K562 (cell line): ENCODE results near the gene NCOA4. TPM values are rescaled to one million over a fixed set of nuclear protein-coding genes. Genes with fewer than 3 reads are reported as not detected.

ENCODE experiments used
- CBX1 ChIP-seq: sonication (generic); IDR thresholded peaks from 2 replicates; pipeline ENCODE4 v1.6.1; 2016; ENCODE audit warnings: antibody characterized with exemption, low read depth, mild to moderate bottlenecking
- E2F8 ChIP-seq: fragments of 450-650 bp; IDR thresholded peaks from 2 replicates; pipeline ENCODE4 v1.7.1; 2018; ENCODE audit warnings: mild to moderate bottlenecking, low read depth; ENCODE audit not compliant: partially characterized antibody
- ELF4 ChIP-seq: fragments of 450-650 bp; formaldehyde crosslinking; IDR thresholded peaks from 2 replicates; pipeline ENCODE4 v1.4.0; 2022; ENCODE audit warnings: missing genetic modification characterization
- GABPB1 ChIP-seq: sonication (generic); formaldehyde crosslinking; IDR thresholded peaks from 2 replicates; pipeline ENCODE4 v1.8.0; 2022; ENCODE audit warnings: mild to moderate bottlenecking, missing genetic modification reagents
- GMEB1 ChIP-seq: fragments of 250-450 bp; sonication (Bioruptor Pico); IDR thresholded peaks from 2 replicates; pipeline ENCODE4 v1.4.0; 2020; ENCODE audit warnings: mild to moderate bottlenecking
- HCFC1 ChIP-seq: IDR thresholded peaks from 2 replicates; pipeline ENCODE4 v1.6.1; 2012; ENCODE audit warnings: low read depth, low read length, improper control_type of control experiment
- HNRNPLL ChIP-seq: fragments of 200-400 bp; formaldehyde crosslinking; IDR thresholded peaks from 2 replicates; pipeline ENCODE4 v1.6.1; 2017; ENCODE audit warnings: low read length, low read depth, mild to moderate bottlenecking; ENCODE audit not compliant: poor library complexity, severe bottlenecking
- MAZ ChIP-seq, 2 experiments: fragments of 450-650 bp in 1 of 2; sonication (generic) in 1 of 2; formaldehyde crosslinking; IDR thresholded peaks in 1 of 2; conservative IDR thresholded peaks in 1 of 2; 2 replicates each; pipeline versions ENCODE4 v1.4.0 to v1.5.0; 2020; ENCODE audit warnings: mild to moderate bottlenecking in 1 of 2, missing genetic modification reagents in 1 of 2
- MGA ChIP-seq: fragments of 450-650 bp; IDR thresholded peaks from 2 replicates; pipeline ENCODE4 v1.6.1; 2016; ENCODE audit warnings: mild to moderate bottlenecking, moderate library complexity
- RBFOX2 ChIP-seq: fragments of 200-400 bp; formaldehyde crosslinking; IDR thresholded peaks from 2 replicates; pipeline ENCODE4 v1.6.1; 2017; ENCODE audit warnings: low read depth, mild to moderate bottlenecking, low read length, moderate library complexity
- polyA plus RNA-seq, 8 experiments: library from polyadenylated mRNA; depleted of rRNA in 4 of 8; stranded (reverse) in 5 of 8; unstranded in 3 of 8; fragments of >200 nt; fragmentation: Nextera tagmentation in 2 of 8; fragmentation: Illumina TruSeq in 1 of 8; extraction: Ambion mirVana in 2 of 8; extraction: Trizol in 1 of 8; gene quantifications; 2 replicates each; pipeline versions ENCODE4 v1.2.1 to v1.2.3, GENCODE V29; 2011 to 2014; ENCODE audit warnings: inconsistent platforms in 1 of 8, missing spikeins in 1 of 8
- total RNA-seq, 7 experiments: library from RNA; depleted of rRNA in 6 of 7; stranded (reverse); fragments of >200 nt in 6 of 7; fragmentation: Illumina TruSeq in 2 of 7; extraction: Trizol in 2 of 7; gene quantifications; 2 replicates each; pipeline versions ENCODE4 v1.2.1 to v1.2.3, GENCODE V29; 2011 to 2021; ENCODE audit warnings: low replicate concordance in 1 of 7

The NCOA4 gene
- total and polyA plus RNA-seq, 9 of the 15 experiments (the other 6 are each of a cell fraction or from before 2014, with no cell fraction given) = 89.8 to 283 (median 181) TPM

- TF ChIP-seq GMEB1 (CRISPR knock-in tag) = peak; percentile 58; the same call in 1 of the 2 replicates
- TF ChIP-seq HCFC1 = peak; percentile 69
- TF ChIP-seq MAZ (CRISPR knock-in tag; conservative IDR thresholded peaks at IDR 0.05 in 1 of 2, IDR thresholded peaks at IDR 0.05 in 1 of 2) = peak; percentile 31 to 43; a peak in 2 of 4 replicates
- TF ChIP-seq HNRNPLL = peak; percentile 54
- 0 out of 2 replicates have a peak, but pooled peaks have one; percentile 24 for TF ChIP-seq CBX1
- peak; percentile 86 for TF ChIP-seq RBFOX2
- peak; percentile 75 for TF ChIP-seq MGA
- TF ChIP-seq E2F8 = peak; percentile 92
- peak; percentile 93 for TF ChIP-seq GABPB1 (CRISPR knock-in tag)
- TF ChIP-seq ELF4 (CRISPR knock-in tag) = 0 out of 2 replicates have a peak, but pooled peaks have one; percentile 9
Measured at GRCh38 chr10:45972106-45972812, 58.2 kb downstream of the NCOA4 start, which contains the start of gene TIMM23 (continued).
